Mammary epithelial cell (primary cell): ENCODE measurements around the gene AKTIP.

ENCODE experiments used
- CTCF ChIP-seq, 2 donors: IDR thresholded peaks in 1 of 2; conservative IDR thresholded peaks in 1 of 2; 2 replicates each; pipeline ENCODE4 v1.5.1; 2011 to 2012; ENCODE audit warnings: inconsistent platforms in 2 of 2, low read length in 2 of 2, mild to moderate bottlenecking in 2 of 2, control low read depth in 1 of 2, low read depth in 1 of 2; ENCODE audit not compliant: insufficient read depth in 1 of 2; ENCODE audit errors: extremely low read depth in 1 of 2
- EZH2 ChIP-seq: IDR thresholded peaks from 2 replicates; pipeline ENCODE4 v1.6.1; 2012; ENCODE audit warnings: low read length, inconsistent platforms, borderline replicate concordance

- no peak for TF ChIP-seq CTCF (conservative IDR thresholded peaks at IDR 0.05 in 1 of 2, IDR thresholded peaks at IDR 0.05 in 1 of 2; ENCODE audit: extremely low read depth in 1 of 2, insufficient read depth in 1 of 2, low read depth in 1 of 2, low read length in 2 of 2)
- no peak for TF ChIP-seq EZH2
Measured at GRCh38 chr16:53537626-53538025, 34.6 kb upstream of the AKTIP start.
